K562 (cell line): Measurements from ENCODE around the gene MYO1E.

Experiments used
- CTCF ChIP-seq, 3 experiments: IDR thresholded peaks in 2 of 3; conservative IDR thresholded peaks in 1 of 3; 2 replicates each; pipeline ENCODE4 v1.5.1; 2011 to 2012; ENCODE audit warnings: low read length in 3 of 3, mild to moderate bottlenecking in 3 of 3, control low read depth in 2 of 3, improper control_type of control experiment in 1 of 3, inconsistent platforms in 1 of 3, low read depth in 1 of 3, mixed read lengths in 1 of 3, moderate library complexity in 1 of 3; ENCODE audit not compliant: insufficient read depth in 2 of 3
- ESRRB ChIP-seq: fragments of 250-450 bp; sonication (Bioruptor Pico); IDR thresholded peaks from 2 replicates; pipeline ENCODE4 v1.5.0; 2020; ENCODE audit warnings: mild to moderate bottlenecking, moderate library complexity, borderline replicate concordance
- IRF9 ChIP-seq: fragments of 450-650 bp; IDR thresholded peaks from 2 replicates; pipeline ENCODE4 v1.6.1; 2016; ENCODE audit warnings: missing biosample characterization, missing genetic modification characterization
- MITF ChIP-seq: IDR thresholded peaks from 2 replicates; pipeline ENCODE4 v1.6.1; 2014; ENCODE audit warnings: antibody characterized with exemption
- NFATC3 ChIP-seq: fragments of 450-650 bp; IDR thresholded peaks from 2 replicates; pipeline ENCODE4 v1.6.1; 2017; ENCODE audit warnings: mild to moderate bottlenecking
- RCOR1 ChIP-seq, 2 experiments: IDR thresholded peaks; 2 replicates each; pipeline ENCODE4 v1.6.1; 2012; ENCODE audit warnings: low read depth in 2 of 2, low read length in 2 of 2, borderline replicate concordance in 1 of 2, improper control_type of control experiment in 1 of 2
- TFE3 ChIP-seq: fragments of 450-650 bp; formaldehyde crosslinking; IDR thresholded peaks from 2 replicates; pipeline ENCODE4 v1.4.0; 2020; ENCODE audit warnings: mild to moderate bottlenecking, mixed read lengths
- ZFX ChIP-seq: sonication (generic); formaldehyde crosslinking; IDR thresholded peaks from 2 replicates; pipeline ENCODE4 v1.8.0; 2022; ENCODE audit warnings: mild to moderate bottlenecking, missing genetic modification reagents, moderate library complexity
- ZNF12 ChIP-seq: sonication (generic); formaldehyde crosslinking; IDR thresholded peaks from 2 replicates; pipeline ENCODE4 v1.4.0; 2020; ENCODE audit warnings: mild to moderate bottlenecking, missing genetic modification reagents
- ZNF124 ChIP-seq: sonication (generic); formaldehyde crosslinking; IDR thresholded peaks from 2 replicates; pipeline ENCODE4 v1.8.1; 2022; ENCODE audit warnings: missing genetic modification reagents
- ZNF280B ChIP-seq: fragments of 250-450 bp; sonication (Bioruptor Pico); IDR thresholded peaks from 2 replicates; pipeline ENCODE4 v1.5.1; 2021; ENCODE audit warnings: mild to moderate bottlenecking

- TF ChIP-seq MITF (no peak), RCOR1 (IDR thresholded peaks at IDR 0.05; ENCODE audit: borderline replicate concordance in 1 of 2, low read depth in 2 of 2, low read length in 2 of 2) (no peak), ESRRB (CRISPR knock-in tag) (no peak), ZNF12 (no peak), CTCF (IDR thresholded peaks at IDR 0.05 in 2 of 3, conservative IDR thresholded peaks at IDR 0.05 in 1 of 3; ENCODE audit: insufficient read depth in 2 of 3, low read depth in 1 of 3, low read length in 3 of 3) (no peak), ZNF124 (CRISPR knock-in tag) (no peak), NFATC3 (no peak), IRF9 (tag) (no peak), ZFX (no peak), TFE3 (CRISPR knock-in tag) (no peak), ZNF280B (CRISPR knock-in tag) (no peak)
Measured at GRCh38 chr15:59124261-59124660, 248.4 kb downstream of the MYO1E start.
